Measurements from ENCODE around the gene LAMA2. TPM values are rescaled to one million over a fixed set of nuclear protein-coding genes. Genes with fewer than 3 reads are reported as not detected.
A peak's percentile ranks its signal among the peaks of the same experiment; 100 is the strongest.
"Not testable (repeated sequence)": the region's sequence is repeated elsewhere in the genome, so short reads cannot be mapped to it uniquely, and the experiment has no call there.

LAMA2 gene
- total RNA-seq, 4 donors from 2014 or later: 115 to 153 (median 134) TPM

DNA sequence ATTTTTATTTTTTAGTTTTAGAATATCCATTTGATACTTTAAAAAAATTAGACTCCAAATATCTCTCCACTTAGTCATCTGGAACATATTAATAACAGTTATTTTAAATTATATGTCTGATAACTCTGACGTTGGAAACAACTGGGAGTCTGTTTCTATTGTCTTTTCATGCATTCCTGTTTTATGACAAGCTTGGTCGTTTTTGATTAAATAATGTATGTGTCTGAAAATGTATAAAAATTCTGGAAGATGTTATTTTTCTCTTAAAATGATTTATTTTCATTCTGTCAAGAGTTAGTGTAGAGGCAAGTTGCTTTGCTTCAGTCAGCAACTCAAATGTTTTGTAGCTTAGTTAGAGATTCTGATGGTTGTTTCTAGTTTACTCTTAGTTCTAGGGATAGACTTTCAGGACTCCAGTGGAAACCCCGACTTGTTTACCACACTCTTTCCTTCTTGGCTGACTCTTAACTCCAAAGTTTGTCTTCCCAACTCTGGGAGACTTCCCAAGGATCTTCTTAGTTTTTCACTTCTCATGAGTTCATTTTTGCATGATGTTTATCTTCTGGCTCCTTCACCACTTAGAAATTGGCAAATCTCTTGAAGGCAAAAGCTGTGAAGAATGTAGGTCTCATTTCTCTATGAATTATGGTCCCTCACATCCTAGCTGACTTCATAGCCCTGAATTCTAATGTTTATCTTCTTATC lies 190.9 kb downstream of the LAMA2 start:
- H3K27ac ChIP-seq (replicated peaks in 1 of 4): peak overlapping the region in 1 of 4 donors; percentile 37
- H3K36me3 ChIP-seq: no peaks in the 10 kb centered on the region
- no peak for DNase-seq (ENCODE audit: extremely low spot score)
- no peak overlapping the region for H3K4me3 ChIP-seq
- H3K9me3 ChIP-seq: no peaks in the 10 kb centered on the region
- H3K4me1 ChIP-seq: peaks cover 0 to 20% (median 0%) of the 10 kb centered on the region in 4 donors
- intact Hi-C loops (cut with DNase I): no loop called here
- WGBS: 31% methylated on average over 3 of the region's 3 CpGs
- no peaks in the 10 kb centered on the region for H3K27me3 ChIP-seq
- TF ChIP-seq POLR2AphosphoS5 (IDR thresholded peaks at IDR 0.05) (no peak), EP300 (IDR thresholded peaks at IDR 0.05) (no peak)
- TF ChIP-seq, protein P1, sequence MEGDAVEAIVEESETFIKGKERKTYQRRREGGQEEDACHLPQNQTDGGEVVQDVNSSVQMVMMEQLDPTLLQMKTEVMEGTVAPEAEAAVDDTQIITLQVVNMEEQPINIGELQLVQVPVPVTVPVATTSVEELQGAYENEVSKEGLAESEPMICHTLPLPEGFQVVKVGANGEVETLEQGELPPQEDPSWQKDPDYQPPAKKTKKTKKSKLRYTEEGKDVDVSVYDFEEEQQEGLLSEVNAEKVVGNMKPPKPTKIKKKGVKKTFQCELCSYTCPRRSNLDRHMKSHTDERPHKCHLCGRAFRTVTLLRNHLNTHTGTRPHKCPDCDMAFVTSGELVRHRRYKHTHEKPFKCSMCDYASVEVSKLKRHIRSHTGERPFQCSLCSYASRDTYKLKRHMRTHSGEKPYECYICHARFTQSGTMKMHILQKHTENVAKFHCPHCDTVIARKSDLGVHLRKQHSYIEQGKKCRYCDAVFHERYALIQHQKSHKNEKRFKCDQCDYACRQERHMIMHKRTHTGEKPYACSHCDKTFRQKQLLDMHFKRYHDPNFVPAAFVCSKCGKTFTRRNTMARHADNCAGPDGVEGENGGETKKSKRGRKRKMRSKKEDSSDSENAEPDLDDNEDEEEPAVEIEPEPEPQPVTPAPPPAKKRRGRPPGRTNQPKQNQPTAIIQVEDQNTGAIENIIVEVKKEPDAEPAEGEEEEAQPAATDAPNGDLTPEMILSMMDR (IDR thresholded peaks at IDR 0.05): no peak

DNA sequence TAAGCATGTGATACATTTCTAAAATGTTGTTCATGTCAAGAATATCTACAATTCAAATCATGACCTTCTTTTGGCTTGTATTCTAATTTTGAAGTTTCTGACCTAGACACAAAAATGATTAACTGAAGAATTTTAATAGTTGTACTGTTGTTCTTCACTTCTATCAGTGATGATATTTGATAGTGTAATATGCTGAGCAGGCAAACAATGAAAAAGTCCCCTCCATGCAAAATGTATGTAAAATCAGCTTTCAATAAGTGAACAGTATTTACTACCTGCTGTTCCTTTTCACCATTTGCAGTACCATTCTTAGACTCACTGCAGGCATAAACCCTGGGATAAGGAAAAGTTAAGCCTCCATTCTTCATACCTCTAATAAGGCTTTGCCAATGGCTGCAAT lies 201.5 kb downstream of the LAMA2 start:
- Histone ChIP-seq H3K9me3 (no peaks in the 10 kb centered on the region), H3K27ac (replicated peaks in 1 of 4) (no peak overlapping the region), H3K27me3 (no peaks in the 10 kb centered on the region), H3K4me1 (peaks cover 0 to 4% (median 0%) of the 10 kb centered on the region in 4 donors), H3K36me3 (no peaks in the 10 kb centered on the region), H3K4me3 (no peak overlapping the region)
- DNase-seq (ENCODE audit: extremely low spot score): no peak
- TF ChIP-seq EP300 (IDR thresholded peaks at IDR 0.05) (no peak), POLR2AphosphoS5 (IDR thresholded peaks at IDR 0.05) (no peak), POLR2A (IDR thresholded peaks at IDR 0.05; ENCODE audit: low read depth) (no peak)
- TF ChIP-seq, protein P1 (IDR thresholded peaks at IDR 0.05): no peak
- intact Hi-C loops (cut with DNase I): no loop called here

DNA sequence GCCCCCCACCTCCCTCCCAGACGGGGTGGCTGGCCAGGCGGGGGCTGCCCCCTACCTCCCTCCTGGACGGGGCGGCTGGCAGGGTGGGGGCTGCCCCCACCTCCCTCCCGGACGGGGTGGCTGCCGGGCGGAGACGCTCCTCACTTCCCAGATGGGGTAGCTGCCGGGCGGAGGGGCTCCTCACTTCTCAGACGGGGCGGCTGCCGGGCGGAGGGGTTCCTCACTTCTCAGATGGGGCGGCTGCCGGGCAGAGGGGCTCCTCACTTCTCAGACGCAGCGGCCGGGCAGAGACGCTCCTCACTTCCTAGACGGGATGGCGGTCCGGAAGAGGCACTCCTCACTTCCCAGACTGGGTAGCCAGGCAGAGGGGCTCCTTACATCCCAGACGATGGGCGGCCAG lies 205.5 kb downstream of the LAMA2 start:
- H3K4me1 ChIP-seq; H3K4me3 ChIP-seq; DNase-seq (ENCODE audit: extremely low spot score); H3K27ac ChIP-seq (replicated peaks in 1 of 4); H3K36me3 ChIP-seq; H3K9me3 ChIP-seq; H3K27me3 ChIP-seq; intact Hi-C loops (cut with DNase I): not testable (repeated sequence)
- WGBS: 96% methylated on average over 9 of the region's 26 CpGs

DNA sequence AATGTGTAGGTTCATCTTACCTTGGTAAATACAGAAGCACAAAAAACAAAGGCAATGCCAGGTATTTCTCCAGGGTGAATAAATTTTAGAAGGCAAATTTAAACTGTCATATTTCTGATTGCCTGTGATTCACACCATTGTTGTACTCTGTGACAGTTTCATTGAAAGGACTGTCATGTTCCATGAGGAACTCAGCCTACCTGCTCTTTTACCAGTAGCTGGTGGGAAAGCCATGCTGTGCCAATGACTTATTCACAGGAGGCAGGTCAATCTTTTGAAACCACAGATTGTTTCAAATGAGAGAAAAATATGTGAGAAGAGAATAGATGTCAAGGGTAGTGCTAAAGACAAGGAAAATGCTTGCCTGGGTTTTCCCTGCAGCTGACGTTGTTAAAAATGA lies 206.4 kb downstream of the LAMA2 start:
- Histone ChIP-seq H3K4me1 (peaks cover 0 to 4% (median 0%) of the 10 kb centered on the region in 4 donors), H3K9me3 (no peaks in the 10 kb centered on the region), H3K36me3 (no peaks in the 10 kb centered on the region), H3K4me3 (no peak overlapping the region), H3K27ac (replicated peaks in 1 of 4) (no peak overlapping the region), H3K27me3 (no peaks in the 10 kb centered on the region)
- TF ChIP-seq POLR2AphosphoS5 (IDR thresholded peaks at IDR 0.05): no peak
- TF ChIP-seq POLR2A (IDR thresholded peaks at IDR 0.05; ENCODE audit: low read depth): no peak
- no peak for TF ChIP-seq EP300 (IDR thresholded peaks at IDR 0.05)
- TF ChIP-seq, protein P1 (IDR thresholded peaks at IDR 0.05): no peak
- DNase-seq (ENCODE audit: extremely low spot score): no peak
- intact Hi-C loops (cut with DNase I): no loop called here
- WGBS: 67% methylated on average over 1 of the region's 1 CpG

DNA sequence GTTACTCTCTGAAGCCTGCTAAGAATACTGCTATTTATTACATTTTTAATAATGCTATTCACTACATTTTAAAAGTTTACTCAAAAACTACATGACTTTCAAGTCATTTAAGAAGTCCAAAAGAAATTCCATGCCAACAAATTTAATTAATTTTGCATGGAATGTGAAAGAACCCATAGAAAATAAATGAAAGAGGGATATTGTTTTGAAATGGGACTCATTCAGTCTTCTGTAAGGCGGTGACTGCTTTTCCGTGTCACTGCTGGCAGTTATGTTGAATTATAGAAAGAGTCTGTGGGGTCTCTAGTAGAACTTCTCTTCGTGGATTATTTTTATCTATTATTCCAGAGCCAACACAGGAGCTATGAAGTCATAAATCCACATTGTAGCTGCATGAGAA lies 211.2 kb downstream of the LAMA2 start:
- Histone ChIP-seq H3K27me3 (no peaks in the 10 kb centered on the region), H3K27ac (replicated peaks in 1 of 4) (no peak overlapping the region), H3K4me3 (no peak overlapping the region), H3K9me3 (no peaks in the 10 kb centered on the region), H3K4me1 (peaks cover 0 to 8% (median 0%) of the 10 kb centered on the region in 4 donors), H3K36me3 (peaks cover 0 to 5% (median 0%) of the 10 kb centered on the region in 4 donors)
- 60% methylated on average over 3 of the region's 3 CpGs for WGBS
- intact Hi-C loops (cut with DNase I): no loop called here
- no peak for TF ChIP-seq POLR2AphosphoS5 (IDR thresholded peaks at IDR 0.05)
- DNase-seq (ENCODE audit: extremely low spot score): no peak
